Inferior parietal cortex (tissue), 1 donor: ENCODE data around the gene DNAJC30.

Experiments
- DNase-seq: peaks from one replicate; pipeline ENCODE4 v3.0.0-alpha.2; 2016; ENCODE audit errors: extremely low spot score

The DNAJC30 gene

GRCh38 chr7:73647725-73648592, 35.3 kb downstream of the DNAJC30 start:
- no peak for DNase-seq

GRCh38 chr7:73646785-73647724, 36.2 kb downstream of the DNAJC30 start:
- no peak for DNase-seq

GRCh38 chr7:73645643-73646174, 37.5 kb downstream of the DNAJC30 start:
- DNase-seq: no peak

GRCh38 chr7:73644688-73645286, 38.5 kb downstream of the DNAJC30 start:
- DNase-seq: no peak

- no peak for DNase-seq
Observed at GRCh38 chr7:73642834-73643233, 40.4 kb downstream of the DNAJC30 start.

GRCh38 chr7:73638911-73639310, 44.3 kb downstream of the DNAJC30 start:
- no peak for DNase-seq

- no peak for DNase-seq
Observed at GRCh38 chr7:73635428-73636200, 47.6 kb downstream of the DNAJC30 start.

GRCh38 chr7:73633844-73634243, 49.4 kb downstream of the DNAJC30 start:
- DNase-seq: no peak

GRCh38 chr7:73633323-73633722, 49.9 kb downstream of the DNAJC30 start:
- no peak for DNase-seq

GRCh38 chr7:73631558-73631957, 51.7 kb downstream of the DNAJC30 start:
- DNase-seq: no peak
